Immature natural killer cell (primary cell): ENCODE results near the gene VSTM2B. TPM values are rescaled to one million over a fixed set of nuclear protein-coding genes. Genes with fewer than 3 reads are reported as not detected.
A peak's percentile ranks its signal among the peaks of the same experiment; 100 is the strongest.

Experiments used
- DNase-seq, 3 donors: peaks; one replicate each; pipeline ENCODE4 v3.0.0; 2022; ENCODE audit warnings: mixed read lengths in 1 of 3
- H3K27ac Mint-ChIP-seq, 6 donors: one replicate each; pipeline ENCODE4 v1.8.0; 2020; ENCODE audit warnings: mixed read lengths in 6 of 6, mild to moderate bottlenecking in 5 of 6, inconsistent platforms in 4 of 6, moderate library complexity in 3 of 6
- H3K27me3 Mint-ChIP-seq, 3 donors: one replicate each; pipeline ENCODE4 v1.8.0; 2020 to 2021; ENCODE audit warnings: low read depth in 3 of 3, mild to moderate bottlenecking in 3 of 3, mixed read lengths in 3 of 3, moderate library complexity in 3 of 3, inconsistent platforms in 1 of 3
- H3K36me3 Mint-ChIP-seq, 3 donors: one replicate each; pipeline ENCODE4 v1.8.0; 2020; ENCODE audit warnings: mixed read lengths in 3 of 3, inconsistent platforms in 2 of 3, mild to moderate bottlenecking in 2 of 3
- H3K4me1 Mint-ChIP-seq, 2 donors: one replicate each; pipeline ENCODE4 v1.8.0; 2020; ENCODE audit warnings: inconsistent platforms in 2 of 2, mild to moderate bottlenecking in 2 of 2, mixed read lengths in 2 of 2, moderate library complexity in 1 of 2
- H3K4me3 Mint-ChIP-seq, 5 donors: one replicate each; pipeline ENCODE4 v1.8.0; 2020; ENCODE audit warnings: mild to moderate bottlenecking in 5 of 5, mixed read lengths in 5 of 5, inconsistent platforms in 3 of 5, moderate library complexity in 3 of 5
- H3K9me3 Mint-ChIP-seq, 6 donors: one replicate each; pipeline ENCODE4 v1.8.0; 2020; ENCODE audit warnings: mild to moderate bottlenecking in 6 of 6, mixed read lengths in 6 of 6, inconsistent platforms in 4 of 6, moderate library complexity in 3 of 6
- polyA plus RNA-seq, 3 donors: library from polyadenylated mRNA; unstranded; fragments of 300-500 nt; fragmentation: Illumina TruSeq; gene quantifications; one replicate each; pipeline ENCODE4 v1.2.3, GENCODE V29; 2021

The VSTM2B gene
- polyA plus RNA-seq, 3 donors from 2014 or later = 0.41 to 0.48 TPM; not detected in 1

DNA sequence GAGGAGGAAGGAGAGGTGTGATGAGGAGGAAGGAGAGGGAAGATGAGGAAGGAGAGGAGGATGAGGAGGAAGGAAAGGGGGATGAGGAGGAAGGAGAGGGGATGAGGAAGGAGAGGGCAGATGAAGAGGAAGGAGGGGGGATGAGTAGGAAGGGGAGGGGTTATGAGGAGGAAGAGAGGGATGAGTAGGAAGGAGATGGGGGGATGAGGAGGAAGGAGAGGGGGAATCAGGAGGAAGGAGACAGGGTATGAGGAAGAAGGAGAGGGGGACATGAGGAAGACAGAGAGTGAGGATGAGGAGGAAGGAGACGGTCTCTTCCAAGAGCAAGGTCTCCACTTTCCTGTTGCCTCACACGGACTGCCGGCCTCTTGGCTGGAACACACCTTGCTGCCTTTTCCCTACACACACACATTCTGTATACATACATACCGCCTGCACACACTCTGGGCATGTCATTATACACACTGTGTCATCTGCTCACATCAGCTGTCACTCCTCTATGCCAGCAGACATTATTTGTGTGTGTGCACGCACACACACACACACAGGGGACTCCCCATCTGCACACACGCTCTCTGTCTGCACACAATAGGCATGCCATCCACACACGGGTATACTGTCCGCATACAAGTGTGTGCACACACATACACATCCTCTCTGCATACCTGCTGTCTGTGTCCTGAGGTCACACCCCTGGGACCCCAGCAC, 11.1 kb upstream of the VSTM2B start:
- Mint-ChIP-seq H3K4me3 (no peak overlapping the region), H3K36me3 (no peaks in the 10 kb centered on the region), H3K4me1 (no peaks in the 10 kb centered on the region), H3K27me3 (peaks cover 4% of the 10 kb centered on the region in 3 donors), H3K27ac (no peak overlapping the region), H3K9me3 (no peaks in the 10 kb centered on the region)
- DNase-seq = no peak

DNA sequence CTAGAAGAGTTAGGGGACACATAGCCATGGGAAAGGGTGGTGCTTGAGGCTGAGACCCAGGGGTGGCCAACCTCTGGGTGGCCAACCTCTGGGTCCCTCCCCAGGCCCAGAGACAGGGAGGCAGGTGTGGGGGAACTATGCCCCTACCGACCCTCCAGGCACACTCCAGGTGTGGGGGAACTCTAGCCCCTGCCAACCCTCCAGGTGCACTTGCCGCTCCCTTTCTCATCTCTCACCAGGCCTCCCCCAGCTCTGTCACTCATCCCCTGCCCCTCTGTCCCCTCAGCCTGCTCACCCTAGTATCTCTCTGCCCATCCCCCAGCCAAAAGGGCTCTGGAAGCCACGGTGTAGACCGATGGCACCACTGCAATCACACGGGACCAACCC, 10.6 kb upstream of the VSTM2B start:
- no peak overlapping the region for H3K27ac Mint-ChIP-seq
- DNase-seq = no peak
- peaks cover 4 to 6% (median 4%) of the 10 kb centered on the region in 3 donors for H3K27me3 Mint-ChIP-seq
- no peaks in the 10 kb centered on the region for H3K36me3 Mint-ChIP-seq
- H3K4me3 Mint-ChIP-seq = no peak overlapping the region
- H3K4me1 Mint-ChIP-seq = no peaks in the 10 kb centered on the region
- H3K9me3 Mint-ChIP-seq = no peaks in the 10 kb centered on the region

DNA sequence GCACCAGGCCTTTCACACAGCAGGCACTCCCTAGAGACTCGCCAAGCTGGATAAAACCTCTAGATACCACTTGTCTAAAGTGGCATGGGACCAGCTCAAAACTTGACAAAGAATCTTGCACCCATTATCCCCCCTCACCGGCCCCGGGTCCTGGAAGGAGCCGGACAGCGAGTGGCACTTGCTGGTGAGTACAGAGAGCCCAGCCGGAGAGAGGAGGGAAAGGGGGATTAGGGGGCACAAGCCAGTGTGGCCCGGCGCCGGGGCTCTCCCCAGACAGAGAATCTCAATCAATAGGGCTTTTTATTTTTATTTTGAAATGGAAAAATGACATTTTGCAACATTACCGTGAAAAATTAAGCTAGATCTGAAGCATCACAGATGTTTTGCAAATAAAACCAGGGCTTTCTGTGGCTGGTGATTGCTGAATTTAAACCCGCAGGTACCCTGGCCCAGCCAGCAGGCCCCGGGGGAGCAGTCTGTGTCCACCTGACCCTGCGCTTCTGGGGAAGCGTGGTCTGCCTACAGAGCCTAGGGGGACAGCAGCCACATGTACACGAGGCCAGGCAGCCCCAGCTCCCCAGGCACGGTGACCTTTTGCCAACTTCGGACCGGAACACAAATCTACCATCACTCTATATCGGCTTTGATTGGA, 10.0 kb upstream of the VSTM2B start:
- Mint-ChIP-seq H3K4me1 (no peaks in the 10 kb centered on the region), H3K36me3 (no peaks in the 10 kb centered on the region), H3K27ac (no peak overlapping the region), H3K9me3 (no peaks in the 10 kb centered on the region), H3K27me3 (peaks cover 4 to 6% (median 4%) of the 10 kb centered on the region in 3 donors), H3K4me3 (no peak overlapping the region)
- no peak for DNase-seq

GRCh38 chr19:29516358-29516725, 9.5 kb upstream of the VSTM2B start:
- no peak overlapping the region for H3K4me3 Mint-ChIP-seq
- H3K27ac Mint-ChIP-seq = no peak overlapping the region
- no peaks in the 10 kb centered on the region for H3K4me1 Mint-ChIP-seq
- H3K36me3 Mint-ChIP-seq = no peaks in the 10 kb centered on the region
- H3K9me3 Mint-ChIP-seq = no peaks in the 10 kb centered on the region
- DNase-seq = no peak
- peaks cover 4 to 6% (median 4%) of the 10 kb centered on the region in 3 donors for H3K27me3 Mint-ChIP-seq

- H3K4me1 Mint-ChIP-seq = no peaks in the 10 kb centered on the region
- H3K4me3 Mint-ChIP-seq = no peak overlapping the region
- H3K27me3 Mint-ChIP-seq = peaks cover 4 to 6% (median 6%) of the 10 kb centered on the region in 3 donors
- H3K9me3 Mint-ChIP-seq = no peaks in the 10 kb centered on the region
- no peaks in the 10 kb centered on the region for H3K36me3 Mint-ChIP-seq
- DNase-seq = no peak
- no peak overlapping the region for H3K27ac Mint-ChIP-seq
Measured at GRCh38 chr19:29516821-29517395, 8.9 kb upstream of the VSTM2B start.

GRCh38 chr19:29517412-29517811, 8.4 kb upstream of the VSTM2B start:
- Mint-ChIP-seq H3K27me3 (peaks cover 4 to 11% (median 6%) of the 10 kb centered on the region in 3 donors), H3K4me3 (no peak overlapping the region)

DNA sequence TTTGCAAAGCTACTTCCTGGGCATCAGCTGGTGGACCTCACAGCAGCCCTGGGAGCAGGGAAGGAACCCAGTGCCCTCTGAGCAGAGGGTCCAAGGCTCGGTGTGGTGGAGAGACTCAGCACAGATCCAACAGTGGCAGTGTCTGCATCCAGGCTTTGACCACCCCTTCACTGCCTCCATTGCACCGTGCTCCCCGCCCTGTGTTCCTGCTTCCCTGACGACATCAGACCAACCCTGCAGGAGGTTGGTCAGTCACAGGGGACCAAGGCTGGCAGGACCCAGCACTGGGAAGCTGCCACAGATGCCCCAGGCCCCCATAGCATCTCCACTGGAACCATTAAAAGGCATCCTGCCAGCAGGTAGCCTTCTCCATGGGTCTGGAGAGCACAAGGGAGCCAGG, 7.8 kb upstream of the VSTM2B start:
- Mint-ChIP-seq H3K9me3 (no peaks in the 10 kb centered on the region), H3K4me1 (no peaks in the 10 kb centered on the region), H3K4me3 (no peak overlapping the region), H3K36me3 (no peaks in the 10 kb centered on the region), H3K27me3 (peaks cover 6 to 12% (median 6%) of the 10 kb centered on the region in 3 donors), H3K27ac (no peak overlapping the region)
- no peak for DNase-seq

More at GRCh38 chr19:29517412-29517811, 8.4 kb upstream of the VSTM2B start:
- no peaks in the 10 kb centered on the region for H3K9me3 Mint-ChIP-seq
- no peaks in the 10 kb centered on the region for H3K4me1 Mint-ChIP-seq
- H3K27ac Mint-ChIP-seq = no peak overlapping the region
- no peak for DNase-seq
- no peaks in the 10 kb centered on the region for H3K36me3 Mint-ChIP-seq

DNA sequence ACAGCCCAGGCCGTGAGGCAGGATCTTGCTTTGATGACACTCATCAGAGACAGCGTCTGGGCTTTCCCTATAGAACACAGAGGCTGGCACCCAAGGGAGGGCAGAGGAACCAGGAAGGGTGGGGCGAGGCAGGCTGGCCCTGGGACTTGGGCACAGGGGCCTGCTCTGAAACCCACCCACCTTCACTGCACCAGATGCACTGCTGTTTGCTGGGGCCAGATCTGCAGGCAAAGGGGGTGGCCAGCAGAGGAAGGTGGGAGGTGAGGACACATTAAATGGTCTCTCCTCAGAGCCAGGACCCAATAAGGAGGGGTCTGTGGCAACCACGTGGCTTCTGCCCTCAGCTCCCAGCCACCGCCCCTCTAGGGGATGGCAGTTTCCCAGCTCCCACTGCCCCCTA, 6.6 kb upstream of the VSTM2B start:
- no peak for DNase-seq
- Mint-ChIP-seq H3K36me3 (no peaks in the 10 kb centered on the region), H3K4me1 (no peaks in the 10 kb centered on the region), H3K9me3 (no peaks in the 10 kb centered on the region), H3K4me3 (no peak overlapping the region), H3K27me3 (peaks cover 6 to 21% (median 13%) of the 10 kb centered on the region in 3 donors), H3K27ac (no peak overlapping the region)

DNA sequence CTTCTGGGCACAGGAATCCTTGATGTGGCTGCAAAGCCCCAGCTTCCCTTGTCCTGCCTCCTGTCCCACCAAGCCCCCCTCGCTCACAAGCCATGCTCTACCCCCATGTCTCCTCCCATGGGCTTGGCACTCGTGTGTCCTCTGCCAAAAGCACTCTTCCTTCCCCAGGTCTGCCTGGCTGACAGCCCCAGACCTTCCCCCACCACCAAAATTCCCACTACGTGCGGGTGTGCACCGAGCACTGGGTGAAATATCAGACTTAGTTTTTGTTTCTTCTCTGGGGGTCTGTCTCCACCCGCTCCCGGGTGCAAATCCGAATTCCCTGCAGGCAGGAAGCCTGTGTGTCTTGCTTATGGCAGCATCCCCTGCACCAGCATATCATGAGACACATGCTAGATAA, 5.9 kb upstream of the VSTM2B start:
- Mint-ChIP-seq H3K9me3 (no peaks in the 10 kb centered on the region), H3K36me3 (no peaks in the 10 kb centered on the region), H3K4me3 (no peak overlapping the region), H3K4me1 (peaks cover 0 to under 1% of the 10 kb centered on the region in 2 donors), H3K27me3 (peaks cover 8 to 25% (median 18%) of the 10 kb centered on the region in 3 donors), H3K27ac (no peak overlapping the region)
- no peak for DNase-seq

- Mint-ChIP-seq H3K36me3 (no peaks in the 10 kb centered on the region), H3K4me3 (no peak overlapping the region), H3K27ac (no peak overlapping the region), H3K9me3 (no peaks in the 10 kb centered on the region), H3K4me1 (peaks cover 0 to 1% of the 10 kb centered on the region in 2 donors), H3K27me3 (peaks cover 8 to 26% (median 20%) of the 10 kb centered on the region in 3 donors)
- DNase-seq = no peak
Measured at GRCh38 chr19:29520390-29520789, 5.4 kb upstream of the VSTM2B start.

DNA sequence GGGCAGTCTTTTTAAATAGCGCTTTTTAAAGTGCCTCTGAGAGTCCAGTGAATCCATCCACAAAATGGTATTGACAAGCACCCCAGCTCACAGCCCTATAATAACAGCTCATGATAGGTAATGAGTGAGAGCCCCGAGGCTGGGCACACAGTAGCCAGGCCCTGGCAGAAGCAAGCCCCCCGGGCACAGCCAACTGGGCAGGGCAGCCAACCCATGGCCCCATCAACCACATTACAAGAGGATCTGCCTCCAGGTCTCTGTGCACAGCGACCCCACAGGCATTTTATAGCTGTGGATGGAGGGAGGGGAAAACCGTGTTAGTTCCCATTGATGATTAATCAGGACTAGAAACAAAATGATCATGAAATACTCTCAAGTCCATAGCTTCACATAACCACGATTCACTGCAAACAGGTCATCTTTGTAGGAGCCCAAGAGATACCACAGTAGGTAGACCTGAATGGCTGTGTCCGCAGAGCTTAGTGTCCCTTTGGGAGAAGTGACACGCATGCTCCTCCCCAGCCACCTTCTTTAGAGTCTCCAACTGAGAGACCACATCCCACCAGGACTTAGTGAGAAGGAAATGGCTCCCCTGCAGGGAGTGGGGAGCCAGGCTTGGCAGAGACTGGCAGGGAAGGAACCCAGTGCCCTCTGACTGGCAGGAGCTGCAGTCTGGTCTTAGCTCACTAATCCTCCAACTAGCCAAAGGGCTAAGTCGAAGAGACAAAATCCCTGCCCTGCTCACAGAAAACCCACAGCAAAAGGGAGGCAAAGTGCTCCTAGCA, 4.3 kb upstream of the VSTM2B start:
- H3K4me1 Mint-ChIP-seq = peaks cover 0 to 1% of the 10 kb centered on the region in 2 donors
- no peak overlapping the region for H3K4me3 Mint-ChIP-seq
- no peaks in the 10 kb centered on the region for H3K36me3 Mint-ChIP-seq
- H3K27me3 Mint-ChIP-seq = peaks cover 6 to 26% (median 20%) of the 10 kb centered on the region in 3 donors
- no peak overlapping the region for H3K27ac Mint-ChIP-seq
- H3K9me3 Mint-ChIP-seq = no peaks in the 10 kb centered on the region
- no peak for DNase-seq

GRCh38 chr19:29523568-29523967, 2.2 kb upstream of the VSTM2B start:
- Mint-ChIP-seq H3K4me1 (peaks cover 7 to 14% of the 10 kb centered on the region in 2 donors), H3K27me3 (peaks cover 9 to 32% (median 21%) of the 10 kb centered on the region in 3 donors), H3K9me3 (no peaks in the 10 kb centered on the region), H3K36me3 (no peaks in the 10 kb centered on the region), H3K27ac (no peak overlapping the region), H3K4me3 (peak overlapping the region in 3 of 5 donors; percentile 4 to 27 (median 7))
- no peak for DNase-seq

GRCh38 chr19:29524201-29524911, 1.4 kb upstream of the VSTM2B start:
- Mint-ChIP-seq H3K4me3 (no peak overlapping the region), H3K4me1 (peaks cover 14 to 20% of the 10 kb centered on the region in 2 donors), H3K27me3 (peaks cover 9 to 35% (median 21%) of the 10 kb centered on the region in 3 donors)

More at GRCh38 chr19:29524201-29524911, 1.4 kb upstream of the VSTM2B start:
- no peak for DNase-seq
- no peaks in the 10 kb centered on the region for H3K9me3 Mint-ChIP-seq
- no peaks in the 10 kb centered on the region for H3K36me3 Mint-ChIP-seq
- H3K27ac Mint-ChIP-seq = no peak overlapping the region
